Bronchial epithelial cell (primary cell): ENCODE results near the gene MPHOSPH6. TPM values are rescaled to one million over a fixed set of nuclear protein-coding genes. Genes with fewer than 3 reads are reported as not detected.
A peak's percentile ranks its signal among the peaks of the same experiment; 100 is the strongest.

Experiments
- DNase-seq: peaks from one replicate; pipeline ENCODE4 v3.0.0-alpha.2; 2010; ENCODE audit warnings: low read depth
- FAIRE-seq: peaks from 2 replicates; lab custom pipeline; 2011; peaks lifted over from hg19 to GRCh38; lab: Jason Lieb, UNC
- H3K27me3 ChIP-seq: 2 replicates; pipeline ENCODE4 v1.5.1; 2011; ENCODE audit warnings: low read length; ENCODE audit not compliant: control insufficient read depth, insufficient read depth
- H3K36me3 ChIP-seq: 2 replicates; pipeline ENCODE4 v1.5.1; 2011; ENCODE audit warnings: low read length; ENCODE audit not compliant: control insufficient read depth, insufficient read depth
- H3K4me3 ChIP-seq: 2 replicates; pipeline ENCODE4 v1.5.1; 2011; ENCODE audit warnings: mild to moderate bottlenecking, low read depth, low read length, control low read depth
- total RNA-seq: library from RNA; depleted of rRNA; stranded (reverse); fragments of >200 nt; gene quantifications from 2 replicates; pipeline ENCODE4 v1.2.1, GENCODE V29; 2014
- TF ChIP-seq, protein P1 (sequence below): IDR thresholded peaks from 2 replicates; pipeline ENCODE4 v1.5.1; 2011; ENCODE audit warnings: mild to moderate bottlenecking, moderate library complexity, low read length, control low read depth, inconsistent platforms; ENCODE audit not compliant: insufficient read depth, severe bottlenecking

Gene MPHOSPH6
- total RNA-seq, 1 donor from 2014 or later, result 91.9 TPM

DNA sequence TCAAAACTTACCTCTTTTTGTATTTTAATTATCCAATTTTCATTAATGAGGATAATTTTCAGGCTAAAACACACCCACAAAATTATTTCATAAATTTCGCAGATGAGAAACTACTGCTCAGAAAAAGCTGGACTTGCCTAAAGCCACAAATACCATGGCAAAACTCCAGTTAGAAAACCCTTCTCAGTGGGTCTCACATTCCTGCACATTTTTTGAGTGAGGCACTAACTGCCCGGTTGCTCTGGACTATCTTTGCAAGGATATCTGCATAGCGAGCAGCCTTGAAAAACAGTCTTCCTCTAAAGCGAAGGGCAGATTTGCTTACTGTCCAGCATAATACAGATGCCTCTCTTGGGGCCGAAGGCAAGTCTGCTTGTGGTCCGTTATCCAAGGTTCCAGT lies 9.8 kb downstream of the MPHOSPH6 start:
- Histone ChIP-seq H3K36me3 (peaks cover 18% of the 10 kb centered on the region), H3K27me3 (no peaks in the 10 kb centered on the region), H3K4me3 (no peak overlapping the region)
- FAIRE-seq, result no peak
- TF ChIP-seq, protein P1, sequence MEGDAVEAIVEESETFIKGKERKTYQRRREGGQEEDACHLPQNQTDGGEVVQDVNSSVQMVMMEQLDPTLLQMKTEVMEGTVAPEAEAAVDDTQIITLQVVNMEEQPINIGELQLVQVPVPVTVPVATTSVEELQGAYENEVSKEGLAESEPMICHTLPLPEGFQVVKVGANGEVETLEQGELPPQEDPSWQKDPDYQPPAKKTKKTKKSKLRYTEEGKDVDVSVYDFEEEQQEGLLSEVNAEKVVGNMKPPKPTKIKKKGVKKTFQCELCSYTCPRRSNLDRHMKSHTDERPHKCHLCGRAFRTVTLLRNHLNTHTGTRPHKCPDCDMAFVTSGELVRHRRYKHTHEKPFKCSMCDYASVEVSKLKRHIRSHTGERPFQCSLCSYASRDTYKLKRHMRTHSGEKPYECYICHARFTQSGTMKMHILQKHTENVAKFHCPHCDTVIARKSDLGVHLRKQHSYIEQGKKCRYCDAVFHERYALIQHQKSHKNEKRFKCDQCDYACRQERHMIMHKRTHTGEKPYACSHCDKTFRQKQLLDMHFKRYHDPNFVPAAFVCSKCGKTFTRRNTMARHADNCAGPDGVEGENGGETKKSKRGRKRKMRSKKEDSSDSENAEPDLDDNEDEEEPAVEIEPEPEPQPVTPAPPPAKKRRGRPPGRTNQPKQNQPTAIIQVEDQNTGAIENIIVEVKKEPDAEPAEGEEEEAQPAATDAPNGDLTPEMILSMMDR, result no peak
- DNase-seq, result no peak

DNA sequence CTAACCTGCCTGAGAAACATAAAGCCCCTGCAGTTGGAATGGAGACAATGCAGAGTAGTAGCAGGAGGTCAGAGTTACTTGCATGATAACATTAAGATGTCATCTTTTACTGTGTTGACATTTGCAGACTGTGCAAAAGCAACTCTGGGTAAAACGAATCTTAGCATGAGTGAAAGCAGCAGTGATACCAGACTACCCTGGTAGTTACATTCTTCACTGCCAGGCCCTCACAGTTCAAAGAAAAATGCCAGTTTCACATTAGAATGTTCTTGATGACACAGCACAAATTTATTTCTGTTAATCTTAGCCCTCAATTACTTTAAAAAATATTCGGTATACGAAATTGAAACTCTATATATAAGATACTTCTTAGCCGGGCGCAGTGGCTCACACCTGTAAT lies 12.2 kb downstream of the MPHOSPH6 start:
- peaks cover 15% of the 10 kb centered on the region for H3K36me3 ChIP-seq

DNA sequence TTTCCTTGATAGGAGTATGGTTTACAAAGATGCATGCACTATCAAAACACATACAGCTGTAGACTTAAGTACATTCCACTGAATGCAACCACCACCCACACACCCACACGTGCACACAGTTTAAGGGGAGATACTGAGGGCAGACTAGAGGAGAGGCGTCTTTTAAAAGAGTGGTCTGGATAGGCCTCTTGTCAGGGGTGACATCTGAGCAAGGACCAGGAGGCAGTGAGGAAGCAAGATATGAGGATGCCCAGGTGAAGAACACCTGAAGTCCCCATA lies 12.6 kb downstream of the MPHOSPH6 start:
- no peaks in the 10 kb centered on the region for H3K27me3 ChIP-seq
- FAIRE-seq, result no peak
- no peak overlapping the region for H3K4me3 ChIP-seq
- TF ChIP-seq, protein P1, result no peak
- peaks cover 14% of the 10 kb centered on the region for H3K36me3 ChIP-seq
- DNase-seq, result no peak

More for the DNA sequence above, 12.2 kb downstream of the MPHOSPH6 start:
- no peak for DNase-seq
- Histone ChIP-seq H3K27me3 (no peaks in the 10 kb centered on the region), H3K4me3 (no peak overlapping the region)
- TF ChIP-seq, protein P1, result no peak
- no peak for FAIRE-seq

DNA sequence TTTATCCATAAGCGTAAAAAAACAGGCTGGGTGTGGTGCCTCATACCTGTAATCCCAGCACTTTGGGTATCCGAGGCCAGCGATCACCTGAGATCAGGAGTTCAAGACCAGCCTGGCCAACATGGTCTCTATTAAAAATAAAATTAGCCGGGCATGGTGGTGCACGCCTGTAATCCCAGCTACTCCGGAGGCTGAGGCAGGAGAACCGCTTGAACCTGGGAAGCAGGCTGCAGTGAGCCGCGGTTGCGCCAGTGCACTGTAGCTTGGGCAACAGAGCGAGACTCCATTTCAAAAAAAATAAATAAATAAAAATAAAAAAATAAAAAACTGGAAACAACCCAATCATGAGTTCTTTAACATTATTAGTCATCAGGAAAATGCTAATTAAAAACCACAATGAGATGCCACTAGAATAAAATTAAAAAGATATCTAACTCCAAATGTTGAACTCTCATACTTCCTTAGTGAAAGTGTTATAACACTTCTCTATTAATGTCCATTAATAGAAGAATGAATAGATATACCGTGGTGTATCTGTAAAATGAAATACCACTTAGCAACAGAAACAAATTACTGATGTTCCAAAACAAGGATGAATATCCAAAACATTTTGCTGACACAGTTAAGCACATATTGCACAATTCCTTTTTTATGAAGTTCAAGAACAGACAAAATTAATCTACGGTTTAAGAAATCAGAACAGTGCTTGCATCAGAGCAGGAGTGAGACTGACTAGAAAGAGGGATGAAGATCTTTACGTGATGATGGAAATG lies 13.1 kb downstream of the MPHOSPH6 start:
- H3K36me3 ChIP-seq, result peaks cover 10% of the 10 kb centered on the region
- no peak overlapping the region for H3K4me3 ChIP-seq
- H3K27me3 ChIP-seq, result no peaks in the 10 kb centered on the region
- FAIRE-seq (no peak), DNase-seq (peak; percentile 16)
- TF ChIP-seq, protein P1, result no peak

DNA sequence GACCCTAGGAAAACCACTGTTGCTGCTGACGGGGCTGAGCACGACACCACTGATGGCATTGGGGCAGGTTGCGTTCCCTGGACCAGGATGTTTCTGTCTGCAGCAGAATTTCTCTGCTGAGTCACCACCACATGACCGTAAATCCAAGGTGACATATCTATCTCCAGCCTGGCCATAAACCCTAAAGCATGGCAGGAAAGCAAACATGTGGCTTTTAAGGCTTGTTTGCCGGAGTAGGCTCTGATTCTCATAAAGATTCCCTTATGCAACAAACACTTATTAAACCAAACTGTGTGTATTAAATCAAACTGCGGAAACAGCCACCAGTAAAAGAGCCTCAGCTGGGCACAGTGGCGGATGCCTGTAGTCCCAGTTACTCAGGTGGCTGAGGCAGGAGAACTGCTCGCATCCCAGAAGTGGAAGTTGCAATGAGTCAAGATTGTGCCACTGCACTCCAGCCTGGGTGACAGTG lies 17.3 kb downstream of the MPHOSPH6 start:
- TF ChIP-seq, protein P1, result no peak
- DNase-seq (no peak), FAIRE-seq (no peak)
- Histone ChIP-seq H3K4me3 (no peak overlapping the region), H3K27me3 (no peaks in the 10 kb centered on the region), H3K36me3 (peaks cover 6% of the 10 kb centered on the region)

DNA sequence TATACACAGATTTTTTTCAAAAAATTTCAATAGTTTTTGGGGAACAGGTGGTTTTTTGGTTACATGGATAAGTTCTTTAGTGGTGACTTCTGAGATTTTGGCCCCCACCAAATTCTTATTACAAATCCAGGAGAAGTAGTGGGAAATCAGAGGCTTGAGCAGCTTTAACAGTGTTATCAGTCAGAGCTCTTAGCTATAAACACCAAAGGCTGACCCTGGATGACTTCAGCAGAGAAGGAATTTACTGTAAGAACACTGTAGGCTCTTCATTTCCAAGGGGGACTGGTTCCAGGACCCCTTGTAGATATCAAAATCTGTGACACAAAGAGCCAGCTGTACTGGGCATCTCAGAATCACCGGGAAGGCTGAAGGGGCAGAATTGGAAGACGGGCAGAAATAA lies 17.8 kb downstream of the MPHOSPH6 start:
- Histone ChIP-seq H3K27me3 (no peaks in the 10 kb centered on the region), H3K36me3 (peaks cover 6% of the 10 kb centered on the region), H3K4me3 (no peak overlapping the region)
- DNase-seq (no peak), FAIRE-seq (no peak)
- TF ChIP-seq, protein P1, result no peak
